Uterus (tissue), 4 donors: ENCODE measurements around the gene PDK3. TPM values are rescaled to one million over a fixed set of nuclear protein-coding genes. Genes with fewer than 3 reads are reported as not detected.
A peak's percentile ranks its signal among the peaks of the same experiment; 100 is the strongest.

Source experiments
- DNase-seq, 2 donors: peaks; one replicate each; pipeline ENCODE4 v3.0.0-alpha.2; 2019 to 2020
- H3K27ac ChIP-seq, 2 donors: fragments of 200-600 bp; sonication (generic); 1 replicate in 1 of 2; 2 replicates in 1 of 2; pipeline ENCODE4 v1.5.1; 2016 to 2018
- H3K27me3 ChIP-seq, 2 donors: fragments of 200-600 bp; sonication (generic); one replicate each; pipeline ENCODE4 v1.5.1; 2018 to 2019; ENCODE audit warnings: control low read depth in 1 of 2
- H3K36me3 ChIP-seq, 2 donors: fragments of 200-600 bp; sonication (generic); one replicate each; pipeline ENCODE4 v1.5.1; 2019; ENCODE audit warnings: control low read depth in 1 of 2
- H3K4me1 ChIP-seq, 2 donors: fragments of 200-600 bp; sonication (generic); one replicate each; pipeline ENCODE4 v1.5.1; 2018 to 2019; ENCODE audit warnings: control low read depth in 1 of 2
- H3K4me3 ChIP-seq, 2 donors: fragments of 200-600 bp; sonication (generic); 1 replicate in 1 of 2; 2 replicates in 1 of 2; pipeline ENCODE4 v1.5.1; 2018 to 2019; ENCODE audit warnings: mild to moderate bottlenecking in 1 of 2
- H3K9me3 ChIP-seq, 2 donors: fragments of 200-600 bp; sonication (generic); one replicate each; pipeline ENCODE4 v1.5.1; 2019; ENCODE audit warnings: control low read depth in 1 of 2
- POLR2A ChIP-seq, 2 donors: fragments of 450-650 bp; IDR thresholded peaks; one replicate each; pipeline ENCODE4 v1.6.1; 2016; ENCODE audit warnings: antibody characterized with exemption in 2 of 2, mild to moderate bottlenecking in 1 of 2, moderate library complexity in 1 of 2
- intact Hi-C: fragments of 100-400 bp; cut with DNase I; formaldehyde crosslinking; loops from one replicate; pipeline ENCODE4 v1.15.1; 2023; ENCODE audit warnings: low total_unique reads
- total RNA-seq, 4 donors: library from RNA; depleted of rRNA in 3 of 4; stranded (reverse); fragments of >200 nt in 3 of 4; gene quantifications; one replicate each; pipeline versions ENCODE4 v1.1.0 to v1.2.4, GENCODE V29; 2014 to 2023
- TF ChIP-seq, protein P1 (sequence below), 4 experiments: fragments of 200-600 bp in 2 of 4; fragments of 450-650 bp in 2 of 4; sonication (generic) in 2 of 4; IDR thresholded peaks; one replicate each; pipeline ENCODE4 v1.5.1; 2016 to 2019; ENCODE audit warnings: antibody characterized with exemption in 4 of 4, mild to moderate bottlenecking in 2 of 4, moderate library complexity in 1 of 4
- donor health status: DM: yes; HTN: yes; CAD: no.

Gene PDK3
- total RNA-seq, 4 donors from 2014 or later, result 9.5 to 23.4 (median 17.7) TPM

DNA sequence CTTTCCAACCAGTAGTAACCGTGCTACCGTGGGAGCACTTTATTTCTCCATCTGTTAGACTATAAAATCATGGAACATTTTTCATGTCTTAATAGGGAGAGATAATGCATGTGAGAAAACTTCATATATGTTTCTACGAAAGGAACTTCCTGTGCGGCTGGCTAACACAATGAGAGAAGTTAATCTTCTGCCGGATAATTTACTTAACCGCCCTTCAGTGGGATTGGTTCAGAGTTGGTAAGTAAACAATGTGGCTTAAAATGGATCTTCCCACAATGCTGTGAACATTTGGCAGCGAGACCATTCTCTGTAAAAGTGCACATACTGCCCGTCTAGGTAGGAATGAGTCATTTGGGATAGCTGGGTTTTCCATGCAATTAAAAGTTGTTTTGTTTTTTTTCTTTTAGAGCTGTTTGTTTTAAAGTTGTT, 29.6 kb downstream of the PDK3 start:
- Histone ChIP-seq H3K4me1 (no peaks in the 10 kb centered on the region), H3K4me3 (no peak overlapping the region), H3K27me3 (no peaks in the 10 kb centered on the region), H3K27ac (peak overlapping the region; percentile 16 to 63), H3K9me3 (no peaks in the 10 kb centered on the region), H3K36me3 (no peaks in the 10 kb centered on the region)
- DNase-seq, result peak in 1 of 2 donors; percentile 41
- intact Hi-C loops, result no loop called here
- TF ChIP-seq, protein P1, sequence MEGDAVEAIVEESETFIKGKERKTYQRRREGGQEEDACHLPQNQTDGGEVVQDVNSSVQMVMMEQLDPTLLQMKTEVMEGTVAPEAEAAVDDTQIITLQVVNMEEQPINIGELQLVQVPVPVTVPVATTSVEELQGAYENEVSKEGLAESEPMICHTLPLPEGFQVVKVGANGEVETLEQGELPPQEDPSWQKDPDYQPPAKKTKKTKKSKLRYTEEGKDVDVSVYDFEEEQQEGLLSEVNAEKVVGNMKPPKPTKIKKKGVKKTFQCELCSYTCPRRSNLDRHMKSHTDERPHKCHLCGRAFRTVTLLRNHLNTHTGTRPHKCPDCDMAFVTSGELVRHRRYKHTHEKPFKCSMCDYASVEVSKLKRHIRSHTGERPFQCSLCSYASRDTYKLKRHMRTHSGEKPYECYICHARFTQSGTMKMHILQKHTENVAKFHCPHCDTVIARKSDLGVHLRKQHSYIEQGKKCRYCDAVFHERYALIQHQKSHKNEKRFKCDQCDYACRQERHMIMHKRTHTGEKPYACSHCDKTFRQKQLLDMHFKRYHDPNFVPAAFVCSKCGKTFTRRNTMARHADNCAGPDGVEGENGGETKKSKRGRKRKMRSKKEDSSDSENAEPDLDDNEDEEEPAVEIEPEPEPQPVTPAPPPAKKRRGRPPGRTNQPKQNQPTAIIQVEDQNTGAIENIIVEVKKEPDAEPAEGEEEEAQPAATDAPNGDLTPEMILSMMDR (IDR thresholded peaks at IDR 0.05), result no peak
- no peak for TF ChIP-seq POLR2A (IDR thresholded peaks at IDR 0.05)

DNA sequence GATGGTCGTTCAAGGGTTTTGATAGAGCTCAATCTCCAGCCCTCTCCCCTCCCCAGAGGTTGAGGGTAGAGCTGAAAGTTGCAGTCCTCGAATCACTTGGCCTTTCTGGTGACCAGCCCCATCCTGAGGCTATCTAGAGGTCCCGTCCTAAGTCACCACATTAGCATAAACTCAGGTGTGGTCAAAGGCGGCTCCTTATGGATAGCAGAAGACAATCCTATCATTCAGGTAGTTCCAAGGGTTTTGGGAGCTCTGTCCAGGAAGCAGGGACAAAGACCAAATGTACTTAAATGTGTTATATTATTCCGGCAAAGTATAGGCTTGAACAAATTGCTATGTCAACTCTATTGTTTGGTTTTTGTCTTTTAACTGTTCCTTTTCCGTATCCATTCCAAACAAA, 30.6 kb downstream of the PDK3 start:
- TF ChIP-seq, protein P1 (IDR thresholded peaks at IDR 0.05), result no peak
- TF ChIP-seq POLR2A (IDR thresholded peaks at IDR 0.05), result no peak
- no peaks in the 10 kb centered on the region for H3K4me1 ChIP-seq
- no peaks in the 10 kb centered on the region for H3K9me3 ChIP-seq
- DNase-seq, result no peak
- no peaks in the 10 kb centered on the region for H3K36me3 ChIP-seq
- H3K27me3 ChIP-seq, result no peaks in the 10 kb centered on the region
- no peak overlapping the region for H3K4me3 ChIP-seq
- peak overlapping the region in 1 of 2 donors; percentile 16 for H3K27ac ChIP-seq
- intact Hi-C loops, result no loop called here

DNA sequence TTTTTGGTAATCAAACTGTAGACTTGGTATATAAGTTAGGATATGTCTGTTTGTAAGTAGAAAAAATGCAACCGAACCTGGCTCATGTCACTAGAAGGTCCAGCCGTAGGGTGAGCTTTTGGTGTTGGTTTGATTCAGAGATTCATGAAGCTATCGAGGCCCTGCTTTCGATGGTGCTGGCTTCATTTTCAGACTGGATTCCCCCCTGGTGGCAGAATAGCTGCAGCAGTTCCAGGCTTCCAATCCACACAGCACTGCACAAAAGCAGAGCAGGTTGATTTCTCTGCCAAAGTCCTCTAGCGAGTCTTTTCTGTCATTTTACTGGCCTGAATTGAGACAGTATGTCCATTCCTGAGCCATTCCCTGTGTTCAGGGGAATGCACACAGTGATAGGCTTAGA, 33.1 kb downstream of the PDK3 start:
- TF ChIP-seq, protein P1 (IDR thresholded peaks at IDR 0.05), result peak in 3 of 4 experiments; percentile 10 to 19 (median 12)
- no peak for TF ChIP-seq POLR2A (IDR thresholded peaks at IDR 0.05)
- no peaks in the 10 kb centered on the region for H3K36me3 ChIP-seq
- H3K27me3 ChIP-seq, result no peaks in the 10 kb centered on the region
- H3K4me1 ChIP-seq, result no peaks in the 10 kb centered on the region
- no peak overlapping the region for H3K27ac ChIP-seq
- H3K4me3 ChIP-seq, result no peak overlapping the region
- H3K9me3 ChIP-seq, result no peaks in the 10 kb centered on the region
- intact Hi-C loops, result no loop called here
- peak; percentile 23 to 26 for DNase-seq

DNA sequence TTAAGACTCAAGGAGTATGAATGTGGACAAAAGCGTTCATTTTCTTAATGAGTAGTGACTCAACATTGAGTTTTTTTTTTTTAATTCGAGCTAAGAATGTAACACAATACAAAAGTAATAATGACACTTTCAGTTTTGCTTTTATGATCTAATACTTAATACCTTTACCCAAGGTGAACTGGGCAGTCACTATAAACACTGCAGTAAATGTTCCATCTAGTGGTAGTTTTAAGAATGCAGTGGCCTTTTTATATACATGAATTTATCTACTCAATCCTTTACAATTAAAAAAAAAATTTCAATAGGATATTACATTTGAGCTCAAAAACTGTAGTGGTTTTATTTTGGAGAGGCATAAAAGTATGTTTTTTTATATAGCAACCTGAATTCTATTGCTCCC, 33.9 kb downstream of the PDK3 start:
- no peak for DNase-seq
- no peaks in the 10 kb centered on the region for H3K36me3 ChIP-seq
- H3K4me1 ChIP-seq, result no peaks in the 10 kb centered on the region
- H3K4me3 ChIP-seq, result no peak overlapping the region
- TF ChIP-seq POLR2A (IDR thresholded peaks at IDR 0.05), result no peak
- TF ChIP-seq, protein P1 (IDR thresholded peaks at IDR 0.05), result peak; percentile 33 to 45 (median 40)
- intact Hi-C loops, result no loop called here
- no peak overlapping the region for H3K27ac ChIP-seq
- H3K27me3 ChIP-seq, result no peaks in the 10 kb centered on the region
- H3K9me3 ChIP-seq, result no peaks in the 10 kb centered on the region

DNA sequence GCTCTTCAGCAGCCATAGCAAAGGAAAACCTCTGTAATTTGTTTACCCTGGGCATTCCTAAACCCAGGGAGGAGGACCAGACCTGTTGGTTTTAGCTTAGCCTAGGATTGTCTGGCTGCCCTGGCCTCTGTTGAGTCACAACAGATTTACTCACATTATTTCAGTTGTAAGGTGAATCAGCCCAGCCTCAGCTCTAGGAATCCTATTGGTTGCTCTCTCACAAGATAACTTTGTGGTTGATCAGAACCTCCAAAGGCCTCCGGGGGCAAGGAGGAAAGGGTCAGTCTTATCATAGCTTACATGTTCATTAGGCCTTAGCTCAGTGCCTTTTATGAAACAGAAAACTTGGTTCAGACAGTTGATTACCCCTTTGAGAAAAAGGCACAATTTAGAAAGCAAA, 41.0 kb downstream of the PDK3 start:
- Histone ChIP-seq H3K27me3 (no peaks in the 10 kb centered on the region), H3K4me3 (no peak overlapping the region), H3K36me3 (no peaks in the 10 kb centered on the region), H3K27ac (no peak overlapping the region), H3K9me3 (no peaks in the 10 kb centered on the region), H3K4me1 (no peaks in the 10 kb centered on the region)
- intact Hi-C loops, result no loop called here
- no peak for DNase-seq
- no peak for TF ChIP-seq POLR2A (IDR thresholded peaks at IDR 0.05)
- TF ChIP-seq, protein P1 (IDR thresholded peaks at IDR 0.05), result no peak
